ENCODE measurements around the gene ST3GAL3.

DNA sequence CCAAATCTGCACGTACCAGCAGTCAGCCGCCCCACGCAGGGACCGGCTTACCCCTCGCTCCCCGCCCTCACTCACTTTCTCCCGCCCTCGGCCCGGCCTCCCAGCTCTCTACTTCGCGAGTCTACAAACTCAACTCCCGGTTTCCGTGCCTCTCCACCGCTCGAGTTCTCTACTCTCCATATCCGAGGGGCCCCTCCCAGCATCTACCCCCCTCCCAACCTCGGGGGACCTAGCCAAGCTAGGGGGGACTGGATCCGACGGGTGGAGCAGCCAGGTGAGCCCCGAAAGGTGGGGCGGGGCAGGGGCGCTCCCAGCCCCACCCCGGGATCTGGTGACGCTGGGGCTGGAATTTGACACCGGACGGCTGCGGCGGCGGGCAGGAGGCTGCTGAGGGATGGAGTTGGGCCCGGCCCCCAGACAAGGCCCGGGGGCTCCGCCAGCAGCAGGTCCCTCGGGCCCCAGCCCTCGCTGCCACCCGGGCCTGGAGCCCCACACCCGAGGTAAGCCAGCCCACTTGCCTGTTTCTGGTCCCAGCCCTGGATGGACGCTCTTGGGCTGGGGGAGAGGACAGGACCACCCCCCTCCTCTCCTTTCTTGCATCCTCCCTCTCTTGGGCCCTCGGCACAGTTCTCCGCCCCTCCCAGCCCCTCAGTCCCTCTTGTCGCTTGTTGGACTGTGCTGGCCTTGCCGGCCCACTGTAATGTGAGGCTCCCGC is 226.2 kb downstream of the ST3GAL3 start, which contains the start of gene ARTN:
- TF ChIP-seq, protein P1, sequence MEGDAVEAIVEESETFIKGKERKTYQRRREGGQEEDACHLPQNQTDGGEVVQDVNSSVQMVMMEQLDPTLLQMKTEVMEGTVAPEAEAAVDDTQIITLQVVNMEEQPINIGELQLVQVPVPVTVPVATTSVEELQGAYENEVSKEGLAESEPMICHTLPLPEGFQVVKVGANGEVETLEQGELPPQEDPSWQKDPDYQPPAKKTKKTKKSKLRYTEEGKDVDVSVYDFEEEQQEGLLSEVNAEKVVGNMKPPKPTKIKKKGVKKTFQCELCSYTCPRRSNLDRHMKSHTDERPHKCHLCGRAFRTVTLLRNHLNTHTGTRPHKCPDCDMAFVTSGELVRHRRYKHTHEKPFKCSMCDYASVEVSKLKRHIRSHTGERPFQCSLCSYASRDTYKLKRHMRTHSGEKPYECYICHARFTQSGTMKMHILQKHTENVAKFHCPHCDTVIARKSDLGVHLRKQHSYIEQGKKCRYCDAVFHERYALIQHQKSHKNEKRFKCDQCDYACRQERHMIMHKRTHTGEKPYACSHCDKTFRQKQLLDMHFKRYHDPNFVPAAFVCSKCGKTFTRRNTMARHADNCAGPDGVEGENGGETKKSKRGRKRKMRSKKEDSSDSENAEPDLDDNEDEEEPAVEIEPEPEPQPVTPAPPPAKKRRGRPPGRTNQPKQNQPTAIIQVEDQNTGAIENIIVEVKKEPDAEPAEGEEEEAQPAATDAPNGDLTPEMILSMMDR (IDR thresholded peaks at IDR 0.05) = no peak
- no peak for TF ChIP-seq POLR2A (IDR thresholded peaks at IDR 0.05)
- no peak for TF ChIP-seq POLR2AphosphoS5 (IDR thresholded peaks at IDR 0.05)

Data from breast epithelium (tissue), 3 donors.